ENCODE measurements around the gene CRB2. TPM values are rescaled to one million over a fixed set of nuclear protein-coding genes. Genes with fewer than 3 reads are reported as not detected.

Gene CRB2
- total RNA-seq, 1 experiment from 2014 or later, result 3.6 TPM

- Histone ChIP-seq H3K23me2 (ENCODE audit: insufficient read length, low read depth, low read length, poor library complexity, severe bottlenecking) (no peaks in the 10 kb centered on the region), H4K91ac (ENCODE audit: insufficient read length, low read depth, low read length) (no peak overlapping the region), H3K4me1 (ENCODE audit: insufficient read depth, low read length) (peaks cover 4% of the 10 kb centered on the region; the same call in 1 of the 2 replicates), H3K9ac (ENCODE audit: extremely low read depth, insufficient read length, low read length) (no peak overlapping the region), H3K23ac (ENCODE audit: insufficient read length, low read depth, low read length) (no peak overlapping the region), H3K9me3 (ENCODE audit: control insufficient read depth, low read depth, low read length) (no peaks in the 10 kb centered on the region), H4K8ac (replicated peaks; ENCODE audit: insufficient read length, low read depth, low read length) (no peak overlapping the region), H2BK15ac (ENCODE audit: low read depth, low read length) (no peak overlapping the region), H2BK12ac (ENCODE audit: insufficient read length, low read depth, low read length) (no peak overlapping the region), H2BK20ac (ENCODE audit: low read depth, low read length, poor library complexity, severe bottlenecking) (no peak overlapping the region), H3K14ac (ENCODE audit: insufficient read depth, low read length) (no peak overlapping the region), H2BK5ac (ENCODE audit: insufficient read length, low read length) (no peak overlapping the region), H3K27me3 (ENCODE audit: insufficient read depth, low read length) (no peaks in the 10 kb centered on the region), H2BK120ac (ENCODE audit: low read depth, low read length, poor library complexity, severe bottlenecking) (no peak overlapping the region), H3K79me2 (ENCODE audit: insufficient read depth, low read length) (no peaks in the 10 kb centered on the region), H3T11ph (ENCODE audit: low read length) (no peak overlapping the region), H2AFZ (ENCODE audit: low read length) (no peak overlapping the region), H3K4ac (ENCODE audit: low read depth, low read length) (no peak overlapping the region), H3K4me2 (ENCODE audit: insufficient read depth, insufficient read length, low read length) (no peak overlapping the region), H3K79me1 (ENCODE audit: insufficient read depth, low read depth, low read length, poor library complexity, severe bottlenecking) (no peaks in the 10 kb centered on the region), H3K18ac (ENCODE audit: insufficient read length, low read depth, low read length) (no peak overlapping the region), H4K5ac (ENCODE audit: insufficient read length, low read depth, low read length) (no peak overlapping the region), H3K56ac (ENCODE audit: insufficient read length, low read depth, low read length) (no peak overlapping the region), H4K20me1 (ENCODE audit: control insufficient read depth, insufficient read depth, insufficient read length) (no peaks in the 10 kb centered on the region), H3K27ac (ENCODE audit: insufficient read length, low read depth, low read length) (no peak overlapping the region), H2AK5ac (ENCODE audit: insufficient read length, low read length) (no peak overlapping the region)
- H3K27ac Mint-ChIP-seq, result peak overlapping the region in 1 of 3 experiments; percentile 9; a peak in 1 of 7 replicates
- no peak for DNase-seq
- no peaks in the 10 kb centered on the region for H3K9me3 Mint-ChIP-seq
- H3K4me3 Mint-ChIP-seq, result no peak overlapping the region
- TF ChIP-seq CTCF (conservative IDR thresholded peaks at IDR 0.05), result no peak
- peaks cover 22% of the 10 kb centered on the region for H3K27me3 Mint-ChIP-seq (ENCODE audit: low read depth)
- peaks cover 20 to 27% of the 10 kb centered on the region in 2 experiments for H3K4me1 Mint-ChIP-seq
- no peaks in the 10 kb centered on the region for H3K36me3 Mint-ChIP-seq (ENCODE audit: insufficient read depth in 1 of 3, low read depth in 3 of 3)
- no CpG with 5 or more reads among the region's 10 CpGs for WGBS (ENCODE audit: extremely low coverage, insufficient read length, low lambda C conversion rate)
Observed at GRCh38 chr9:123324767-123325183, 31.2 kb upstream of the CRB2 start.

All from H9 (cell line).